ENCODE results near the gene WFS1.

The WFS1 gene

GRCh38 chr4:6279582-6280289, 10.1 kb downstream of the WFS1 start:
- no peak for DNase-seq (ENCODE audit: low spot score)

DNA sequence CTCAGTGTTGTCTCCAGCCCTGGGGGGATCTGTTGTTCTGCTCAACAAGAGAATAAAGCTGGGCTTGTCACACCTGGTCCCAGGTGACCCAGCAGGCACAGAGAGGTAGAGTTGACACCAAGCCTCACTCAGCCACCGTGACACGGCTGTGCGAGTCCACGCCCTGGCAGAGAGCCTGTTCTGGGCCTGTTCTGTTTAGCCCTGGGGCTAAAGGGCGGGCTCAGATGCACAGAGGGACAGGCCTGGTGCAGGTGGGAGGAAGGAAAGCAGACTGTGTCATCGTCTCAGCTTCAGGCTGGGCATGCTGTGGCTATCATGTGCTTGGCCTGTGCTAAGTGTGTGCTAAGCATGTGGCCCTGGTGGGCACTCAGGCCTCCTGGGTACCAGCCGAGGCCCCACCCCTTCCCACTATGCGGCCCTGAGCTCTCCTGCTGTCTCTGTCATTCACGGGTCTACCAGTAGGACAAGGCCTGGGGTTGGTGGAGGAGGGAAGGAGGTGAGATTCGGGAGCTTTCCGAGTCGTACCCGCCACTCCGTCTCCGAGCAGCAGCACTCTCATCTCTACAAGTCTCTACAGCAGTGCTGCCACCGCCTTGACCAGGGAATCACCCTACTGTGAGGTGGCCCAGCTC, 10.8 kb downstream of the WFS1 start:
- DNase-seq (ENCODE audit: low spot score), result no peak

- no peak for DNase-seq (ENCODE audit: low spot score)
Measured at GRCh38 chr4:6281436-6282313, 12.0 kb downstream of the WFS1 start.

- no peak for DNase-seq (ENCODE audit: low spot score)
Measured at GRCh38 chr4:6282314-6282771, 12.7 kb downstream of the WFS1 start.

DNA sequence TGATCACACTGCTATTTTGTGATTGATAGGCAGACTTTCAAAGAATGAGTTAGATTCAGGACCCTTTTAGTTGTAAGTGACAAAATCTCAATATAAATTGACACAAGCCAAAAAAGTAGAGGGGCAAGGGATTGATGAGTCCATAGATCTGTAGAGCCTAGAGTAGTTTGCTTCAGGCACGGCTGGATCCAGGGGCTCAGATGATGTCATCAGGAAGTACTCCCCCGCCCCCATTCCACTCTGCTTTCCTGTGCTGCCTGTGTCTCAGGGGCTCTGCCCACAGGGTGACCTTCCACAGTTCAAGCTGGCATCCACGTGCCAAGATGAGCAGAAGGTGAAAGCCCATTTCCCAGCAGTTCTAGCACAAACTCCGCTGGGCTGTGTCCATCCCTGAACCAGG, 13.6 kb downstream of the WFS1 start:
- no peak for DNase-seq (ENCODE audit: low spot score)

DNA sequence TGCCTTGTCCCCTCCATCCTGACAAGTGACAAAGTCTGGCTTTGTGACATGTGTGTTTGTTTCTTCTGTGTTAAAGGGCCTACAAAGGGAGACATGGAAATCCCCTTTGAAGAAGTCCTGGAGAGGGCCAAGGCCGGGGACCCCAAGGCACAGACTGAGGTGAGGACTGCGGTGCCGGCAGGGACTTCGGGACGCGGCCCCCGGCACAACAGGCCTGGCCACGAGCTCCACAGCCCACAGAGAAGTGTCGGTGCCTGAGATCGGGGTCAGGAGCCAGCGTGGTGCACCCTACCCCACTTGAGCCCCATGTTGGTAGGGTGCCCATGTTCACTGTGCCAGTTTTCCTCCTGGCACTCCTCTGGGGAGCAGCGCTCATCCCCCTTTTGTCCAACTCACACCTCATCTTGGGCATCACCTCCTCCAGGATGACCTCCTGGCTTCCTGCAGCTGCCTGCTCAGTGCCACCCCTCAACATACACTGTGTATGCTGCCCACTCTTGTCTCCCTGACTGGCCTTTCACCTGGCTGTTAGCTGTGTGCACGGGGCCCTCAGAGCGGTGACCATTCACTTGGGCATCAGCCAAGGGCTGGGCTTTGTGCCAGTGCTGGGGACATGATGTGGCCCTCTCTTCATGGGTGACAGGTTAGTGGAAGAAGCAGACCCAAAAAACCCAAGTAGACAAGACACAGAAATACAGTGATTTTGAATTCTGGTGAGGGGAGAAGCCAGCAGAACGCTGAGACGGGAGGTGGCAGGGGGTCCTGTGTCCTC, 17.6 kb downstream of the WFS1 start:
- no peak for DNase-seq (ENCODE audit: low spot score)

DNA sequence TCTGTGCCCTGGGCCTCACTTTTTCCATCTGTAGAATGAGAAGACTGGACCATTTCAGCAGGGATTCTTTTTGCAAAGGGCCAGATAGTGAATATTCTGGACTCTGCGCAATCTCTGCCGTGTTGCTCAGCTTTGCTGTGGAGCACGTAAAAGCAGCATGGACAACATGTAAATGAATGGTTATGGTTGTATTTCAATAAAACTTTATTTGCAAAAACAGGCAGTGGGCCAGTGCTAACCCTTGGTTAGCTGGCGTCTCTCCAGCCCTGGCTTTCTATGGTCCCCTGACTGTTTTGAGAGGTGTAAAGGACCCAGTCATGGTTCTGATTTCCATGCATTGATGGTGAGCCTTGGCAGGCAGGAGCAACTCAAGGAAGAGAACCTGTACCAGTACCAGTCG, 18.7 kb downstream of the WFS1 start:
- no peak for DNase-seq (ENCODE audit: low spot score)

DNA sequence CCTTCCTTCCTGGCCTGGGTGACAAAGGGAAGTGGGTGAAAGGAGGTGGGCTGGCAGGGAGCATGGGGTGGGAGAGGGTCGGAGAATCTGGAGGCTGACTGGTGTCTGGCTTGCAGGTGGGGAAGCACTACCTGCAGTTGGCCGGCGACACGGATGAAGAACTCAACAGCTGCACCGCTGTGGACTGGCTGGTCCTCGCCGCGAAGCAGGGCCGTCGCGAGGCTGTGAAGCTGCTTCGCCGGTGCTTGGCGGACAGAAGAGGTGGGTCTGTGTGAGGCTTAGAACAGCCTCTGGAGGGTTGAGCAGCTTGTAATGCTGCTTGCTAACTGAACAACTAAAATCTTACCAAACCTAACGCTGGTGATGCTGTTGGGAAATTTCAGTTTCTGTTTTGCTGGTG, 19.2 kb downstream of the WFS1 start:
- DNase-seq (ENCODE audit: low spot score), result no peak

DNA sequence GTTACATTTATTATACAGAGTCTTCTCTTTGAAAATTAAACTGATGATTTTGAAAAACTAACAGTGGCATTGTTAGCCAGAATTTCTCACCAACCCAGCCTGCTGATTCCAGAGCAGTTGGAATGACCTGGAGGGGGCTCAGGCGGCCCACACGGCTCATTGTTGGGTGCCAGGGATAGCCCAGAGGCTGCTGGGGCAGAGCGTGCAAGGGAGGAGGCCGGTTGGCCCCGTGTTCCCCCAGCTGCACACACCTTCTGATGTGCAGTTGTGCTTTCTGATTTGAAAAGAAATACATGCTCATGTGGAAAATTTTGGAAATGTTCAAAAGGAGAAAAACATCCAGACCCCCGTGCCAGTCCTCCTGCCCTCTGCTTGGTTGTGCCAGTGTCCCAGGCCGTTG, 20.6 kb downstream of the WFS1 start:
- DNase-seq (ENCODE audit: low spot score), result no peak

DNA sequence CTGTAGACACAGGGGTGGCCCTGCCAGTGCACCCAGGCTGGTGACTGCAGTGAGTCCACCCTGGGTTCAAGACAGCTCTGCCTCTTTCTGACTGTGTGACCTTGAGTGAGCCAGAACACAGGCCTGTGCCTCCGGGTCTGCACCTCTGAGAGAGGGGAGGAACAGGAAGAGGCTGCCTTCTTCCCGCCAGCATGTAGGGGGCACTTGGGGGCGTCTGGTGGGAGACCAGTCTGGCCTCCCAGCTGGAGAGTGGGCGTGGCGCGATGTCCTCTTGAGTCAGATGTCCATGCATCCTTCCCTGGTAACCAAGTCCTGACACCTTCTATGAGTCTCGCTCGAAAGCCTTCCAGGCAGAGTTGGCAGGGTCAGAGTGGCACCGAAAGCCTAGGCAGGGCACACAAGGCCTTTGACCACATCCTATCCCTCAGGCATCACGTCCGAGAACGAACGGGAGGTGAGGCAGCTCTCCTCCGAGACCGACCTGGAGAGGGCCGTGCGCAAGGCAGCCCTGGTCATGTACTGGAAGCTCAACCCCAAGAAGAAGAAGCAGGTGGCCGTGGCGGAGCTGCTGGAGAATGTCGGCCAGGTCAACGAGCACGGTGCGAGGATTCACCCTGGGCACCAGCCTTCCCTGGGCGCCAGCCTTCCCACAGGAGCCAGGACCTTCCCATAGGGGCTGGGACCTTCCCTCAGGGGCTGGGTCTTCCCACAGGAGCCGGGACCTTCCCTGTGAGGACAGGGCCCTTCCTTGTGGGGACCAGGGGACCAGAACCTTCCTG, 21.3 kb downstream of the WFS1 start:
- no peak for DNase-seq (ENCODE audit: low spot score)

DNA sequence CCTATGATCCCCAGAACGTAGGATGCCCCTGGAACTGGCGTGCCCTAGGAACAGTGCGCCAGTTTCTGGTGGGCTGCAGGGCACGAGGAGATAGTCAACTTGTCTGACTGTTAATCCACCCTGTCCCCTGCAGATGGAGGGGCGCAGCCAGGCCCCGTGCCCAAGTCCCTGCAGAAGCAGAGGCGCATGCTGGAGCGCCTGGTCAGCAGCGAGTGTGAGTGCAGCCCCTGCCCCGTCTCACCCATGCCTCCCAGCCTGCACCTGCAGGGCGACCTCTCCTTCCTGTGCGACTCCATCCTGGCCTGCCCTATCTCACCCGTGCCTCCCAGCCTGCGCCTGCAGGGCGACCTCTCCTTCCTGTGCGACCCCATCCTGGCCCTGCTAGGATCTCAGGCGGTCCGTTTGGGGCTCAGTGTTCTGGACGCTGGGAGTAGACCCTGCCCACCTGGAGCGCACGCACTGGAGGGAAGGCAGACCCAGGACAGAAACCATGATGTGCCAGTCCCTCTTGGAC, 22.2 kb downstream of the WFS1 start:
- no peak for DNase-seq (ENCODE audit: low spot score)

DNA sequence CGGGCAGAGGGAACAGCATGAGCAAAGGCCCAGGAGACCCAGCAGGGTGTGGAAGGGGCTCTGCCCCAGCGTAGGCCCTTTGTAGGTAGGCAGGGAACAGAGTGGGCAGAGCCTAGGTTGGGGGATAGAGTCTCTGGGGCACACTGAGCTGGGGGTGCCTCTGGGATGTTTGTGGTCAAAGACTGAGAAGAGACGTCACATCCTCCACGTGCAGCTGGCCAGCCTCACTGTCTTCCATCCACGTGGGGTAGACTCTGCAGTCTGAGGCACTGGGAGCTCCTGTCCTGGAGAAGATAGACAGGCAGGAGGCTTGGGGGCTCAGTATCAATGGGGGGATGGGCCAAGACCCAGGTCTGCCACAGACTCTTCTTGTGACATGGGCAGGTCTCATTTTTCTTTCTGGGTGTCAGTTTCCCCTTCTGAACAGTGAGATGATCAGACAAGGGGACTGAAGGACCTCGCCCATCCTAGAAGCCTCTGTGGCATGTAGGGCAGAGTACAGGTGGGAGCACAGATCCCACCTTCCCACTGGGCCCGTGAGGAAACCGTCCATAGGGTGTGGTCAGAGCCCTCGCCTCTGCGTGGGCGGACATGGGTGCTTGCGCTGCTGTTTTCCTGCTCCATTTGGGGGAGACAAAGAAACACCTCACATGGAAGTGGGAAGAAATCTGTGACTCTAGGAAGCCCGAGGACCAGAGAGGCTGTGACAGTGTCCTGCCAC, 22.9 kb downstream of the WFS1 start:
- no peak for DNase-seq (ENCODE audit: low spot score)

GRCh38 chr4:6293097-6293445, 23.4 kb downstream of the WFS1 start:
- DNase-seq (ENCODE audit: low spot score), result no peak

DNA sequence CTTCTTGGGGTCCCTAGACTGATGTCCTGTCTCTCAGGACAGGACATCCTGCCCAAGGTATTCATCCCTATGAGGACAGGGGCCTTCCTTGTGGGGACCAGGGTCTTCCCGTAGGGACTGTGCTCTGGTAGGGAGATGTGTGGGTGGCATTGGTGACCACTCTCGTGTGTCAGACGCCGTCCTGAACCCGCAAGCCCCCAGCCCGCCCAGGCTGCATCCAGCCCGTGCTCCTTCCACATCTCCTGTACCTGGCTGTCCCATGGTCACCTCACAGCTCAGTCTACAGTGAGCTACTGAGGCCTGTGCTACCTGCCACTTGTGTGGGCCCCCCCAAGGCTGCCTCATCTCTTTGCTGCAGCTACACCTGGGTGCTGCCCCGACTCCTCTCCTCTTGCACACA, 24.0 kb downstream of the WFS1 start:
- DNase-seq (ENCODE audit: low spot score), result no peak

GRCh38 chr4:6294705-6295421, 25.2 kb downstream of the WFS1 start:
- no peak for DNase-seq (ENCODE audit: low spot score)

GRCh38 chr4:6295495-6295894, 25.8 kb downstream of the WFS1 start:
- no peak for DNase-seq (ENCODE audit: low spot score)

DNA sequence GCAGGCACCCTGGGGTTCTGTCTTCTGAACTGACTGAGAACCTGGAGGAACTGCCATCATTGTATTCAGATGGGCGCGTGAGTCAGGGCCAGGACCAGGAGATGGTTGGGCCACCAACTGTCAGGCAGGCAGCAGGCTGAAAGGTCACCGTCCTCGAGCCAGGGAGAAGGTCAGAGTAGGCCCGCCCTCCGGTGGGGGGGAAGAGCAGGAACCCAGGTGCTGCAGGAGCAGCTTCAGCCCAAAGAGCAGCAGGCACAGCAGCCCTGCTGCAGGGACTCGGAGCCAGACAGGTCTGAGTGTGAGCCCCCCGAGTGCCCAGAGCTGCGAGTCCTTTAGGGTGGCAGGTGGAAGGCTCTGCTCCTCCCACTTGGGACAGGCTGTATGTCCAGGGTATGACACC, 26.4 kb downstream of the WFS1 start:
- DNase-seq (ENCODE audit: low spot score), result no peak

GRCh38 chr4:6297266-6297815, 27.7 kb downstream of the WFS1 start:
- DNase-seq (ENCODE audit: low spot score), result no peak

- DNase-seq (ENCODE audit: low spot score), result no peak
Measured at GRCh38 chr4:6298035-6298434, 28.4 kb downstream of the WFS1 start.

- no peak for DNase-seq (ENCODE audit: low spot score)
Measured at GRCh38 chr4:6298852-6299251, 29.2 kb downstream of the WFS1 start.

Data from pons (tissue), 1 donor.